Stimulated activated CD8-positive, alpha-beta memory T cell treated with anti-CD3 and anti-CD28 coated beads, Interleukin-2, amount 100 ng/mL, for 48 hours (primary cell): ENCODE results near the gene COL13A1.

ENCODE experiments used
- DNase-seq, 2 donors: peaks; one replicate each; pipeline ENCODE4 v3.0.0-alpha.2; 2020; ENCODE audit warnings: low read depth in 2 of 2

The COL13A1 gene

DNA sequence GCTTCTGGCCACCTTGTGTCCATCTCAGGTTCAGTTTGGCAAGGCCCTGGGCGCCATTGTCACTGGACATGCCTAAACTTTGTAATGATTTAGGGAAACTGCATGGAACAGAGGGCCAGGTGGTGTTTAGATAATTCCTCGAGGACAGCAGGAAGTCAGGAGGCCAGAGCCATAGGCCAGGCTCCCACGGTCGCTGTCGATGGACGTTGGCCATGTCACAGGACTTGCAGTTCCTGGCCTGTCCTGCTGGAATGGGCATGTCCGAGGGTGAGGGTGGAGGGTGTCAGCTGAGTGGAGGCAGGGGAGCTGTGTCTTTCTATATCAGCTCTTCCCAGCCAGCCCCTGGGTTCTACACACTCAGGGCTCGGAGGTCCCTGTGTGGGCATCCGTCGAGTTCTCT, 143.1 kb downstream of the COL13A1 start:
- no peak for DNase-seq

GRCh38 chr10:69948261-69948660, 146.6 kb downstream of the COL13A1 start:
- no peak for DNase-seq

DNA sequence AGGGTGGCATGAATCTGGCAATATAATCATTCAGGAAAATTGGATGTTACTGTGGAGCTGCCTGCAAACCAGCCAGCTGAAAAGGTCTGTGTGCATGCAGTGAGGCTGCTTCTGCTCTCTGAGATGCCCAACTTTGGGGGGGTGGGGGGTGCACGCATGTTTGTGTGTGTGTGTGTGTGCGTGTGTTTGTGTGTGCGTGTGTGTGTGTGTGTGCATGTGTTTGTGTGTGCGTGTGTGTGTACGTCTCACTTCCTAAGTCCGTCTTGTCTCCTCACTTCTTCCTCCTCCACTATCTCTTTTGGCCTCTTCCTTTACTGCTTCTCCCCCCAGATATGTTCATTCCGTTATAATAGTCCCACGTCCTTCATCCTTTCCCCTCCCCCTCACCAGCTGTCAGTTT, 148.1 kb downstream of the COL13A1 start:
- DNase-seq = no peak

- no peak for DNase-seq
Measured at GRCh38 chr10:69951658-69952057, 150.0 kb downstream of the COL13A1 start.

DNA sequence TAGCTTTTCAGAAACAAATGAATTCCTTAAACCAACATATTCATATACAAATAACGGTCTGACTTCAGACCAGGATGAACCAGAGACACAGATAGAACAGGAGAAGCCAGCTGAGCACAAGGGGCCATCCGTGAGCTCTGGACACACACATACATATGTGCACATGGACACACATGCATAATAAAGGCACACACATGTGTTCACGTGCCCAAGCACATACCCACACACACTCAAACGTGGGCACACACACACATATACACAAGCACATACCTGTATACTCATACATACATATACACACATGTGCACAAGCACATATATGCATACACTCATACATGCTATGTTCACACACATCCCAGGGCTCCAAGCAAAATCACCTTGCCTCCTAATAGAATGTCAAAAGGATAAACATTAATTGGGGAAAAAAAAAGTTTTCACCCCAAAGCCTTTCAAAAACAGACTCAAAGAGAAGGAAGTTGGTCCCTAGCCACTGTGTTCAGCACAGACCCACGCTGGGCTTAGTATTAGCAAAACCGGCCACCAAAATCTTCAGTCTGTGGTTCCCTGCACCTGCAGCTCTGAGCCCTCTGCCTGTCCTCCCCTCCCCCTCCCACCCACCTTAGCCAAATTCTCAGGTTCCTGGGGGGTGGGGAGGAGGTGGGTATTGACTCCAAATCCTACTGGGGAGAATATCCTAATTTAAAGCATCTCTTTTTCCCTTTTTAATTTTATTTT, 150.5 kb downstream of the COL13A1 start:
- no peak for DNase-seq

- no peak for DNase-seq
Measured at GRCh38 chr10:69952821-69953221, 151.1 kb downstream of the COL13A1 start.

DNA sequence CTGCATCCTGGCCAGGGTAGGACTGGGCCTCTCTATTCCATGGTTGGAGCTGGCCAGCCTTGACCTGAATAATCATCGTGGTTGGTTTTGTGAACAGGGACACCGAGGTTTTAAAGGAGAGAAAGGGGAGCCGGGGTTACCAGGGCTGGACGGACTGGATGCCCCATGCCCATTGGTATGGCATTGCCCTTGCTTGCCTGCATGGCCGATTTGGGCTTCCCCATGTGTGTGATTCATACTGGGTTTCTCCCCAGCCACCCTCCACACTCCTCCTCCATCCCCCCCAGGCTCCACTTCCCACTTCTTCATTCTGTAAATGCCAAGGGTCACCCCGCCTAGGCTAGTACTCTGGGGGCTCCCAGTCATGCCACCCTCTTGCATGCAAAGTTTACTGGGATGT, 152.1 kb downstream of the COL13A1 start:
- DNase-seq = no peak

DNA sequence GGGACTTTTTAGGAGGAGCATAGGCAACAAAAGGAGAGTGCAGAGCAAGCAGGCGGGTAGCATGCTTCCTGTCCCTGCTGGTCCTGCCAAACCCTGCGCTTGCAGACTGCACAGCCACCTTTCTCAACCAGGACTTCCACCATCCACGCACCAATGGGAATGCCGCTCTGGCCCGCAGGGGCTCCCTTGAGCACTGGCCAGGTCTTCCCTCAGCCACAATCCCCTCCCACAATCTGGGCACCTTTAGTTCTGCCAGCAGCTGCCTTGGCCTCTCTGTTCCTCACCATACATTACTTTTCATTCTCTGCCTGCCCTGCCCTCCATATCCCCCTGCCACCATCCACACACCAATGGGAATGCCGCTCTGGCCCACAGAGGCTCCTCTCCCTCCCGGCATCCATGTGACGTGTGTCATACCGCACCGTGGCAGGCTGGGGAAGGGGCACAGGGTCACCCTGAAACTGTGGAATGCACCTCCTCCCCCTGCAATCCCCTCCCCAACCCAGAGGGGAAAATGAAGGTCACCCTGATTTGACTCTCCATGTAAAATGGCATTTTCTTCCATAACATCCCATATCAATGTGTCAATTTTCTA, 153.6 kb downstream of the COL13A1 start:
- no peak for DNase-seq

DNA sequence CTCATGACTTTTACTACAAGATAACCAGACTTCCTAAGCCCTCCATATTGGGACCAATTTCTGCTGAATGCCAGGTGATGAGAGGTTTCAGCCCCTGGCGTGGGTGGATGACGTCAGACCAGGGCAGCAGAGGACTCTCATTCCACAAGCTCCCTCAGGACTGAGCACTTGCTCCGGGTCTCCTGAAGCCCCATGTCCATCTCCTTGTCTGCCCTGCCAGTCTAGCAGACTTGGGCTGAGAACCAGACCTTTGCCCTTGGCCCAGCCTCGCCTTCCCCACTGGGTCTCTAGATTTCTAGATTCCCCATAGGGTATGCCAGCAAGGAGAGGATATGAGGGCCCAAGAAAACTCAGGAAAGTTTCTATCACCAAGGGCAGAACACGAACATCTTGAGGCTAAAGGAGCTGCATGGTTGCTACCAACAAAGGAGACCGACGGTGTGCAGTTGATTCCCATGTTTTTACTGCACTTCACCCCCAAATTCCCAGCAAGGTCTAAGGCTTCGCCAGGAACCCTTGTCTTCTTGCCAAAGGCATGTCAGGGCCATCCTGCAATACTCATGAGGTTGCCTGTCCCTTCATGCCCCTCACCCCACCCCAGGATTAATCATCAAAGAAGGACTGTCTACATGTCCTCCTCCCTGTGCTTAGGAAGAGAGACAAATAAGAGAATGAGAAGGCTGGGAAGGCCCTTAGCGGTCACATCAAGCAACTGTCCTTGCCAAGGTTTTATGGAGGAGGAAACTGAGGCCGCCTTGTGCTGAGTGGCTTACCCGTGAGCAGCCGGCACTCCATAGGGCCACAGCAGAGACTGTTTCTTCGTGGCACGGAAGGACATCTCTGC, 154.4 kb downstream of the COL13A1 start:
- no peak for DNase-seq

DNA sequence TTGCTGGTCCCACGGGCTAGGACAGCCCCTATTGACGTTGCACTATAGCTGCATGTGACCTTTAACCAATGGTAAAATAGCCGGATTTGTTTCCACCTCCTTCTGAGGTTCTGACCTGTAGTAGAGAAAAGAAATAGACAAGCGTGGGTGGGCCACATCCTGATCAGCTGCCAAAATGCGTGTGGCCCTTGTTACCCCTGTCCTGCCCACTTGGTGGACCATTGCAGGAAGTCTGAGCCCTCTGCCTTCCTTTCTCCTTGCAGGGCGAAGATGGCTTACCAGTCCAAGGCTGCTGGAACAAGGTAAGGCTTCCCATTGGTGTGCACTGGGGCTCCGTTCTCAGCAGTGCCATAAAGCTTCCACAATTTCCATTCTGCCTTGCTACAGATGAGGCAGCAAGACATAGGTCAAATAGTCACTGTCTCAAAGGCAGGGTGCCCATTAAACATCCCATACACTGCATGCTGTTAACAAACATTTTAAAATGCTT, 155.1 kb downstream of the COL13A1 start:
- no peak for DNase-seq

GRCh38 chr10:69957241-69957885, 155.7 kb downstream of the COL13A1 start:
- no peak for DNase-seq

- DNase-seq = no peak
Measured at GRCh38 chr10:69957886-69958555, 156.3 kb downstream of the COL13A1 start.

DNA sequence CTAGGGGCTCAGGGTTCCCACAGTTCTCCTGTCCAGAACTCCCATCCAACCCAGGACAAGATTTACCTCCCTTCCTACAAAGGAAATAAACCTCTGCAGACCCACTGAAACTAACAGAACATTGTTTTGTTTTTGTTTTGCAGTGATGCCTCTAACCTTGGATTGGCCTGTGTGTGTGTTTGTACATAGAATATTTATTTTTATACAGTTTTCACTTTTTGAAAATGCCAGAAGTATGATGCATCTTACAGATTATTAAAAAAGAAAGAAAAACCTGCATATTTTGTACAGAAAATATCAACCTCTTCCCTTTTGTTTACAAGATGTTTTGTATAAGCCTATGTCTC, 156.8 kb downstream of the COL13A1 start:
- no peak for DNase-seq

DNA sequence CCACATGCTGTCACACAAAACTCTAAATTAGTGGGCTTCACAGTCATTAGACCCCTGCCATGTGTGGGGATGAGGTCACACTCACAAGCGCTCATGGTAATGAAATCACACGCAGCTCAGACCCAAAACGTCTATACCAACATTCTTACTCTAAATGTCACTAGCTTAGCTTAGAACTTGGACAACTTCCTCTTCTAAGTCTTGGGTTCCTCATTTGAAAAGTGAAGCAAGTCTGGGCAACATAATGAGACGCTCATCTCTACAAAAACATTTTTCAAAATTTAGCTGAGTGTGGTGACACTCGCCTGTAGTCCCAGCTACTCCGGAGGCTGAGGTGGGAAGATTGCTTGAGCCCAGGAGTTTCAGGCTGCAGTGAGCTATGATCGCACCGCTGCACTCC, 158.2 kb downstream of the COL13A1 start:
- no peak for DNase-seq

- DNase-seq = no peak
Measured at GRCh38 chr10:69960606-69960987, 158.9 kb downstream of the COL13A1 start.

DNA sequence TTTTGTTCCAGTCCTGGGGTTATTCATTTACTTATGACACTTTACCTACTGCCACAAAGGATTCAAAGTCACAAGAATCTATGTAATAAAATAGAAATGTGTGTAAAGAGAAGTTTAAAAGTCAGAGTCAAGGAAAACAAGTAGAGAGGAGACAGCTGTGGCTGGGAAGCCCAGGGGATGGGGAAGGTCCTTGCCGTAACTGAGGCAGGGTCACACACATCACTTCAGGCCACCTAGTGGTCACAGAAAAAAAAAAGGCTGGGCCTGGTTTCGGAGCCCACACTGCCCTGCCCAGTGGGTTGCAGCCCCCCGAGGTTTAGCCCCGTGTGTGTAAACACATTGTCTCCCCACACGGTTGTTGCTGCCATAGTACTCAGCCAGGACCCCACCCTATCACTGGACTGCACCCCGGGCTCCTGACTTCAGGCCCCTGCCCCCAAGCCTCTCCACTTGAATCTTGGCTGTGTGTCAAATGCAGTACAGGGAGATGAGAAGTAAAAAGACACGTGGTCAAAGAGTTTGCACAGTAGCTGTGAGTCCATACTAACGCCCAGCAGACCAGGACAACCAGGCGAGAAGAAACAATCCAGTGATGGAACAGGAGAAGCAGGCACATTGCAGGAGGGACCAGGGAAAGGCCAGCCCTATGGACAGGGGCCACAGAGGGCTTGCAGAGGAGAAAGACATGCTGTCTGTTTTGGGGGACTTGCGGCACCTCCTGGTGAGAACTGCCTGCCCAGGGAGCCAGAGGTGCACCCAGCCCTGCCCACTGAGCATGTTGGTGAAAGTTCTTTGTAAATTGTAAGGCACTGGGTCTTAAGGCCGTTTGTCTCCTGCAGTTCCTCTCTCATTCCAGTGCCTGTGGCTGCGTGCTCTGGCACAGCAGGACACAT, 159.5 kb downstream of the COL13A1 start:
- no peak for DNase-seq

DNA sequence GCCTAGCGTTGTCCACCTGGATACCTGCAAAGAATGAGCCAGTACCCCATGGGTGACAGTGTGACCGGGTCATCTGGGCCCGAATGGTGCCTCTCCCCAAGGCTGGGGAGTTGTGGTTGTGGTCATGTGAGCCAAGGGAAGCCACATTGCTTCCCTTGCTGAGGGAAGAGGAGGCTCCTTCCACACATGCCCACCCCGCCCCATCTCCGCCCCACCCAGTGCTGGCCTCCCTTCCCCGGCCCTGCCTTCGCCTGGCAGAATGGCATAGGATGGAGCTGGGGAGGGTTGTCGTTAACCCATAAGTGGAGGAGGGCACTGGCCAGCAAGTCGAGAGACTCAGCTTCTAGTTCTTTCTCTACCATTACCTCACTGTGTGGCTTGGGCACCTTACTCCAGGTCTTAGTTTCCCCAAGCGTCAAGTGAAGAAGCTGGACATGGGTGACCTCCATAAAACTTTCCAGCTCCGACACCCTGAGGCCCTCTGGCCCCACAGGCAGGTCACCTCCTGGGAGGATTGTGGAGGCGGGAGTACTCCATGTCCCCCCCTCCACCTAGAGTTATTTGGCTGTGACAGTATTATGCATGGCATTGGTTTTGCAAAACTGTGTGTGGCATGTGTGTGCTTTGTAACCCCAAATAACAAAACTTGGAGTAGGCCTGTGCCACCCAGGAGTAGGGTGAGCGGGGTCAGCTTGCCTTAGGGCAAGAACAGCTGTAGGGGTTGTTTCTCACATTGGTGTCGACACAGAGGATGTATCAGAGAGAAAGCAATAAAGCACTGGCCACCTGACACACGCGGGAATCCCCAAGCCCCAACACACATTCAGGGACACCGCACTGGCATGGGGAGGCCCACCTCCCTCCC, 160.4 kb downstream of the COL13A1 start:
- DNase-seq = no peak

- no peak for DNase-seq
Measured at GRCh38 chr10:69962746-69963135, 161.0 kb downstream of the COL13A1 start.

DNA sequence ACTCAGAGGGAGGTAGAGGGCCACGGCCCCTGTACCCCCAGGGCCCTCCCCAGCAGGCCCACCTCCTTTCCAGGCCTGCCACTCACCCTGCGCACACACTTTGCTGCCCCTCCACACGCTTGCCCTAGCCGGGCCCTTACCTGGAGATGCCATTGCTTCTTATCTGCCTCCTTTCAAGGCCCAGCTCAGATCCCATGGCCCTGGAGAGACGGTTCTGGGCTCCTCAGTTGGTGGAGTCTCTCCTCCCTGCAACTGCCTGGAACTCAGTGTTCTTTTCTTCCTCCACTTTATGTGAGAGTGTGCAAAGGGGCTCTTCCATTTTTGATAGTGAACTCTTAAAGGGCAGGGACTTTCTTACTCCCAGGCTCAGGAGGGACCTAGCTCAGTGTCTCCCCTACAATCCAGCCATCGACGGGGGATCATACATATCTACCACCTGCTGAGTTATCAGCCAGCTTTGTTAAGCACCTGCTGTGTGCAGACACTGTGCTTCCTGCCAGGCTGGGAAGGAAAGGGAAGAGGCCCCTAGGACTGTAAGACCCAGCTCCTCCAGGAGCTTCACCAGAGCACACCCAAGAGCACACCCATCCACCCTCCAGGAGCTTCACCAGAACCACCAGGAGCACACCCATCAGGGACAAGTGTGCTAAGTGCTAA, 161.6 kb downstream of the COL13A1 start:
- DNase-seq = no peak
